DMS 273 treated with DMSO at 0.1 percent for 48 hours (cell line): ENCODE measurements around the gene CEP112.

Experiments used
- DNase-seq: peaks from one replicate; lab custom pipeline; 2025; lab: John Stamatoyannopoulos, UW

The CEP112 gene

GRCh38 chr17:65988451-65988850 lies 203.5 kb downstream of the CEP112 start:
- no peak for DNase-seq

GRCh38 chr17:65987988-65988387 lies 203.9 kb downstream of the CEP112 start:
- peak; percentile 6 for DNase-seq

- no peak for DNase-seq
Measured at GRCh38 chr17:65985571-65985970, 206.4 kb downstream of the CEP112 start.

GRCh38 chr17:65984299-65984698 lies 207.6 kb downstream of the CEP112 start:
- DNase-seq = no peak

GRCh38 chr17:65978871-65979270 lies 213.1 kb downstream of the CEP112 start:
- no peak for DNase-seq

GRCh38 chr17:65977041-65977440 lies 214.9 kb downstream of the CEP112 start:
- no peak for DNase-seq

- DNase-seq = no peak
Measured at GRCh38 chr17:65975878-65976277, 216.1 kb downstream of the CEP112 start.

GRCh38 chr17:65973237-65973636 lies 218.7 kb downstream of the CEP112 start:
- no peak for DNase-seq

- DNase-seq = no peak
Measured at GRCh38 chr17:65967372-65967771, 224.6 kb downstream of the CEP112 start.

- DNase-seq = no peak
Measured at GRCh38 chr17:65966072-65966695, 225.7 kb downstream of the CEP112 start.

- DNase-seq = no peak
Measured at GRCh38 chr17:65963179-65963578, 228.8 kb downstream of the CEP112 start.

- no peak for DNase-seq
Measured at GRCh38 chr17:65959630-65960029, 232.3 kb downstream of the CEP112 start.

GRCh38 chr17:65956814-65957213 lies 235.1 kb downstream of the CEP112 start:
- DNase-seq = no peak

GRCh38 chr17:65954148-65954449 lies 237.8 kb downstream of the CEP112 start:
- DNase-seq = no peak

- DNase-seq = no peak
Measured at GRCh38 chr17:65953316-65954147, 238.4 kb downstream of the CEP112 start.

GRCh38 chr17:65952586-65952985 lies 239.3 kb downstream of the CEP112 start:
- no peak for DNase-seq

GRCh38 chr17:65952015-65952414 lies 239.9 kb downstream of the CEP112 start:
- no peak for DNase-seq

GRCh38 chr17:65947831-65948230 lies 244.1 kb downstream of the CEP112 start:
- no peak for DNase-seq

GRCh38 chr17:65942592-65942991 lies 249.3 kb downstream of the CEP112 start:
- no peak for DNase-seq

- no peak for DNase-seq
Measured at GRCh38 chr17:65941356-65941899, 250.5 kb downstream of the CEP112 start.

- no peak for DNase-seq
Measured at GRCh38 chr17:65936013-65936412, 255.9 kb downstream of the CEP112 start.

- no peak for DNase-seq
Measured at GRCh38 chr17:65933290-65933689, 258.6 kb downstream of the CEP112 start.
